Measurements from ENCODE around the gene ESPNL. TPM values are rescaled to one million over a fixed set of nuclear protein-coding genes. Genes with fewer than 3 reads are reported as not detected.

Gene ESPNL
- total RNA-seq, 4 donors from 2014 or later = 0.14 to 4.4 (median 0.72) TPM

DNA sequence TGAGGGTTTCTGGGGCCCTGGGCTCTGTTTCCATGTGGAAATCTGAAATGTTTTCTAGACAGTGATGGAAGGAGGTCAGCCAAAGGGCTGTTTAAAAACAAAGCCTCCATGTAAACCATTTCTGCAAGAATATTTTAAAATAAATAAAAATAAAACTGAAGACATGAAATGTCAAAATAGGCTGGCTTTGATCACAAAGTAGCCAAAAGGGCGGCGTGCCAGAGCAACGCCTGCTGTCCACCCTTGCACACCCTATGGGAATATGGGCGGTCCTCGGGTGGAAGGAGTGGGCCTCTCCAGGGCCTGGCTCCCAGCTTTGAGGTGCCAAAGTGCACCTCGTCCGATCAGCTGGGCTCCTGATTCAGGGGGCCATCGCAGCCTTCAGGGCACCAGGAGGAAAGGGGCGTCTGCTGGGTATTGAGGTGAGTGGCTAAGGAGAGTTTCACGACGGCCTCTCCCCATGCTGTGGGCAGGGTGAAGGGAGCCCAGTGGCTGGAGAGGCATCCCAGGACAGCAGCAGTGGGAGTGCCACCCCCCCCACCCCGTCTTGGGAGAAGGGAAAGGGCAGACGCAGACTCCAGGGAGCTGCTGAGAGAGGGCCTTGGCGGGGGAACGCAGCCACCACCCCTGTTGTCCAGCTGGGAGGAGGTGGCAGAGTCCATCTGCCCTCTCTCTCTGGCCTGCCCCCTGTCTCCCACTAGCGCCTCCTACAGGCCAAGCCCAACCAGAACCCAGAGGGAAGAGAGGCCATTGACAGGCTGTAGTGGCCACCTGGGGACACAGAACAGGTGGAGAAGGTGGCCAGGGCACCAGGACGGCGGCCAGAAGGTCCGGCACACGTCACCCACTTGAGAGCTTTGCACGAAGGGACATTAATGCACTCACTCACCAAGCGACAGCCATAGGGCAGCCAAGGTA lies 52.9 kb downstream of the ESPNL start:
- intact Hi-C loops (cut with DNase I; ENCODE audit: low total_unique reads) = no loop called here
- Histone ChIP-seq H3K9me3 (no peaks in the 10 kb centered on the region), H3K27ac (peak overlapping the region in 1 of 4 donors; percentile 41), H3K36me3 (no peaks in the 10 kb centered on the region), H3K4me1 (peaks cover under 1 to 3% (median 1%) of the 10 kb centered on the region in 4 donors), H3K4me3 (no peak overlapping the region), H3K27me3 (peaks cover 3% of the 10 kb centered on the region)
- DNase-seq = no peak
- in situ Hi-C loops (cut with MboI; ENCODE audit: low pct_ligation_motif_present in 1 of 4, low pct_unique_long_range_greater_than_20kb in 1 of 4, low sequenced_read_pairs in 3 of 4) = no loop called here
- 75% methylated on average over 22 of the region's 22 CpGs; no CpG with 5 or more reads in 1 of the 2 donors for WGBS, 2 donors (ENCODE audit: low coverage in 1 of 2)
- no peak for TF ChIP-seq POLR2A (IDR thresholded peaks at IDR 0.05)
- TF ChIP-seq POLR2AphosphoS5 (IDR thresholded peaks at IDR 0.05) = no peak
- TF ChIP-seq EP300 (IDR thresholded peaks at IDR 0.05; ENCODE audit: low read depth) = no peak
- TF ChIP-seq, protein P1, sequence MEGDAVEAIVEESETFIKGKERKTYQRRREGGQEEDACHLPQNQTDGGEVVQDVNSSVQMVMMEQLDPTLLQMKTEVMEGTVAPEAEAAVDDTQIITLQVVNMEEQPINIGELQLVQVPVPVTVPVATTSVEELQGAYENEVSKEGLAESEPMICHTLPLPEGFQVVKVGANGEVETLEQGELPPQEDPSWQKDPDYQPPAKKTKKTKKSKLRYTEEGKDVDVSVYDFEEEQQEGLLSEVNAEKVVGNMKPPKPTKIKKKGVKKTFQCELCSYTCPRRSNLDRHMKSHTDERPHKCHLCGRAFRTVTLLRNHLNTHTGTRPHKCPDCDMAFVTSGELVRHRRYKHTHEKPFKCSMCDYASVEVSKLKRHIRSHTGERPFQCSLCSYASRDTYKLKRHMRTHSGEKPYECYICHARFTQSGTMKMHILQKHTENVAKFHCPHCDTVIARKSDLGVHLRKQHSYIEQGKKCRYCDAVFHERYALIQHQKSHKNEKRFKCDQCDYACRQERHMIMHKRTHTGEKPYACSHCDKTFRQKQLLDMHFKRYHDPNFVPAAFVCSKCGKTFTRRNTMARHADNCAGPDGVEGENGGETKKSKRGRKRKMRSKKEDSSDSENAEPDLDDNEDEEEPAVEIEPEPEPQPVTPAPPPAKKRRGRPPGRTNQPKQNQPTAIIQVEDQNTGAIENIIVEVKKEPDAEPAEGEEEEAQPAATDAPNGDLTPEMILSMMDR (IDR thresholded peaks at IDR 0.05) = no peak

DNA sequence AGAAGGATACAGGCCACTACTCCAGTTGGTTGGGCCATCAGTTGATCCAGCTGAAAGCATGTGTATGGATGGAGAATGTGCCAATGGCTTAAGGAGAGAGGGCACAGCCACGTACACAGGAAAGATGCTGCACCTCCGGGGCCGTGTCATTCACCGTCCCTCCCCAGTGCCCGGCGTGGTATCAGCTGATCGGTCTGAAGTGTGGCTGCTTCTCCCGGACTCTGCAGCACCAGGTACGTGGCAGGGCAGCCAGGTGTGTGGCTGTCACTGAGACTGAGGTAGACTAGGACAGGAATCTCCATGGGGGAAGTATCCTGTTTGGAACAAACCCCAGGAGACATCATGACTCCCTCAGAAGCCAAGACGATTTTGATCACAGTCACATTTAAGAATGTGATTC lies 54.4 kb downstream of the ESPNL start:
- WGBS, 2 donors (ENCODE audit: low coverage in 1 of 2) = 67 to 92% methylated on average over 1 to 10 of the region's 10 CpGs
- H3K4me1 ChIP-seq = peaks cover 10 to 12% (median 12%) of the 10 kb centered on the region in 4 donors
- no peak overlapping the region for H3K4me3 ChIP-seq
- in situ Hi-C loops (cut with MboI; ENCODE audit: low pct_ligation_motif_present in 1 of 4, low pct_unique_long_range_greater_than_20kb in 1 of 4, low sequenced_read_pairs in 3 of 4) = no loop called here
- TF ChIP-seq EP300 (IDR thresholded peaks at IDR 0.05; ENCODE audit: low read depth) (no peak), POLR2AphosphoS5 (IDR thresholded peaks at IDR 0.05) (no peak), POLR2A (IDR thresholded peaks at IDR 0.05) (no peak)
- TF ChIP-seq, protein P1 (IDR thresholded peaks at IDR 0.05) = no peak
- no peak for DNase-seq
- H3K27me3 ChIP-seq = peaks cover 17% of the 10 kb centered on the region
- H3K36me3 ChIP-seq = no peaks in the 10 kb centered on the region
- intact Hi-C loops (cut with DNase I; ENCODE audit: low total_unique reads) = no loop called here
- H3K9me3 ChIP-seq = no peaks in the 10 kb centered on the region
- no peak overlapping the region for H3K27ac ChIP-seq

- Histone ChIP-seq H3K27me3 (peaks cover 23% of the 10 kb centered on the region), H3K27ac (peak overlapping the region in 3 of 4 donors; percentile 13 to 54 (median 34)), H3K4me3 (no peak overlapping the region), H3K36me3 (no peaks in the 10 kb centered on the region), H3K9me3 (no peaks in the 10 kb centered on the region), H3K4me1 (peaks cover 10 to 16% (median 12%) of the 10 kb centered on the region in 4 donors)
- 72 to 79% methylated on average over 6 to 19 of the region's 19 CpGs for WGBS, 2 donors (ENCODE audit: low coverage in 1 of 2)
- intact Hi-C loops (cut with DNase I; ENCODE audit: low total_unique reads) (no loop called here), in situ Hi-C loops (cut with MboI; ENCODE audit: low pct_ligation_motif_present in 1 of 4, low pct_unique_long_range_greater_than_20kb in 1 of 4, low sequenced_read_pairs in 3 of 4) (no loop called here)
- TF ChIP-seq EP300 (IDR thresholded peaks at IDR 0.05; ENCODE audit: low read depth) (no peak), POLR2AphosphoS5 (IDR thresholded peaks at IDR 0.05) (peak in 2 of 3 donors; percentile 15 to 53)
- no peak for DNase-seq
These were observed 55.1 kb downstream of the ESPNL start for GRCh38 chr2:238155051-238155760.

- DNase-seq = no peak
- Histone ChIP-seq H3K36me3 (no peaks in the 10 kb centered on the region), H3K4me1 (peaks cover 10 to 17% (median 12%) of the 10 kb centered on the region in 4 donors), H3K9me3 (no peaks in the 10 kb centered on the region), H3K27ac (peak overlapping the region in 3 of 4 donors; percentile 13 to 54 (median 34)), H3K27me3 (peaks cover 31% of the 10 kb centered on the region), H3K4me3 (no peak overlapping the region)
- in situ Hi-C loops (cut with MboI; ENCODE audit: low pct_ligation_motif_present in 1 of 4, low pct_unique_long_range_greater_than_20kb in 1 of 4, low sequenced_read_pairs in 3 of 4) (no loop called here), intact Hi-C loops (cut with DNase I; ENCODE audit: low total_unique reads) (no loop called here)
- TF ChIP-seq, protein P1 (IDR thresholded peaks at IDR 0.05) = no peak
- TF ChIP-seq EP300 (IDR thresholded peaks at IDR 0.05; ENCODE audit: low read depth) = no peak
- TF ChIP-seq POLR2AphosphoS5 (IDR thresholded peaks at IDR 0.05) = no peak
- TF ChIP-seq POLR2A (IDR thresholded peaks at IDR 0.05) = no peak
- 79 to 83% methylated on average over 4 to 14 of the region's 18 CpGs for WGBS, 2 donors (ENCODE audit: low coverage in 1 of 2)
These were observed 55.9 kb downstream of the ESPNL start for GRCh38 chr2:238155761-238156694.

All from transverse colon (tissue), 4 donors.